Measurements from ENCODE around the gene OR10H4.
A peak's percentile ranks its signal among the peaks of the same experiment; 100 is the strongest.
"Not testable (repeated sequence)": the region's sequence is repeated elsewhere in the genome, so short reads cannot be mapped to it uniquely, and the experiment has no call there.

OR10H4 gene

DNA sequence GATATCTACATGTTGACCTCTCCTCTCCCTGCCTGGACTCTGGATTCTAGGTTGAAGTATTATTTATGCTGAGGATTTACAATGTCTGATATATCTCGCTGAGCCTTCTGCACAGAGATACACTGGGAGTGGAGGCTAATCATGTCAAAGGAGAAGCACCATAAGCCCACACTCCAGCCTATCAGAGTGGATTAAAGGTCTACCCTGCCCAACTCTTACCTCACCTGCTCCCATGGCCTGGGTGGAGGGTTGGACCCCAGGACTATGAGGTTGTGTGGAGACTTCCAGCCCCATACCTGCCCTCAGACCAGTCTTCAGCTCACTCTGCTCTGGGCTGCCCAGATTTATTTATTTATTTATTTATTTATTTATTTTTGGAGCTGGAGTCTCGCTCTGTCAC, 15.4 kb downstream of the OR10H4 start:
- Histone ChIP-seq H3K79me2 (ENCODE audit: low read length) (no peaks in the 10 kb centered on the region), H3K4me3 (ENCODE audit: low read length) (no peak overlapping the region), H4K20me1 (ENCODE audit: insufficient read depth, low read length) (no peaks in the 10 kb centered on the region), H3K9me3 (replicated peaks; ENCODE audit: insufficient read depth, low read length) (no peaks in the 10 kb centered on the region), H3K9ac (ENCODE audit: low read length) (no peak overlapping the region), H3K9me2 (replicated peaks; ENCODE audit: insufficient read depth, low read length) (no peaks in the 10 kb centered on the region), H2AFZ (ENCODE audit: low read length) (no peak overlapping the region), H3K4me2 (ENCODE audit: low read depth, low read length) (no peak overlapping the region), H3K27ac (ENCODE audit: low read length) (no peak overlapping the region), H3K4me1 (ENCODE audit: low read length) (no peaks in the 10 kb centered on the region), H3K36me3 (replicated peaks; ENCODE audit: insufficient read depth, low read length) (no peaks in the 10 kb centered on the region), H3K27me3 (replicated peaks; ENCODE audit: insufficient read depth, low read length) (peaks cover 44% of the 10 kb centered on the region), H3F3A (ENCODE audit: insufficient read depth, low read length) (no peaks in the 10 kb centered on the region)
- no peak for DNase-seq
- TF ChIP-seq, protein P1, sequence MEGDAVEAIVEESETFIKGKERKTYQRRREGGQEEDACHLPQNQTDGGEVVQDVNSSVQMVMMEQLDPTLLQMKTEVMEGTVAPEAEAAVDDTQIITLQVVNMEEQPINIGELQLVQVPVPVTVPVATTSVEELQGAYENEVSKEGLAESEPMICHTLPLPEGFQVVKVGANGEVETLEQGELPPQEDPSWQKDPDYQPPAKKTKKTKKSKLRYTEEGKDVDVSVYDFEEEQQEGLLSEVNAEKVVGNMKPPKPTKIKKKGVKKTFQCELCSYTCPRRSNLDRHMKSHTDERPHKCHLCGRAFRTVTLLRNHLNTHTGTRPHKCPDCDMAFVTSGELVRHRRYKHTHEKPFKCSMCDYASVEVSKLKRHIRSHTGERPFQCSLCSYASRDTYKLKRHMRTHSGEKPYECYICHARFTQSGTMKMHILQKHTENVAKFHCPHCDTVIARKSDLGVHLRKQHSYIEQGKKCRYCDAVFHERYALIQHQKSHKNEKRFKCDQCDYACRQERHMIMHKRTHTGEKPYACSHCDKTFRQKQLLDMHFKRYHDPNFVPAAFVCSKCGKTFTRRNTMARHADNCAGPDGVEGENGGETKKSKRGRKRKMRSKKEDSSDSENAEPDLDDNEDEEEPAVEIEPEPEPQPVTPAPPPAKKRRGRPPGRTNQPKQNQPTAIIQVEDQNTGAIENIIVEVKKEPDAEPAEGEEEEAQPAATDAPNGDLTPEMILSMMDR (IDR thresholded peaks at IDR 0.05; ENCODE audit: low read length) = no peak
- TF ChIP-seq EZH2phosphoT487 (IDR thresholded peaks at IDR 0.05; ENCODE audit: low read length) (no peak), EZH2 (optimal IDR thresholded peaks at IDR 0.05; ENCODE audit: low read depth, low read length) (no peak)

DNA sequence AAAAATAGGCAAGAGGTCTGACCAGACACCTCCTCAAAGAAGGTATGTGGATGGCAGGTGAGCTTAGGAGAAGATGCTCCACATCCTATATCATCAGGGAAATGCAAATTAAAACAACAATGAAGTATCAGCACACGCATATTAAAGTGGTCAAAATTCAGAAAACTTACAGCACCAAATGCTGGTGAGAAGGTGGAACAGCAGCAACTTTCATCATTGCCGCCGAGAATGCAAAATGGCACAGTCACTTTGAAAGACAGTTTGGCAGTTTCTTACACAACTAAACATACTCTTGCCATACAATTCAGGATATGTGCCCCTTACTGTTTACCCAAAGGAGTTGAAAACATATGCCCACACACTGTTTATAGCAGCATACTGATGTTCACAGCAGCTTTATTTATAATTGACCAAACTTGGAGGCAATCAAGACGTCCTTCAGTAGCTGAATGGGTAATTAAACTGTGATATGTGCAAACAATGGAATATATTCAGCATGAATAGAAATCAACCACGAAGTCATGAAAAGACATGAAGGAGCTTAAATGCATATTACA, 22.5 kb downstream of the OR10H4 start:
- no peak overlapping the region for H3K9ac ChIP-seq (ENCODE audit: low read length)
- no peaks in the 10 kb centered on the region for H3K9me2 ChIP-seq (replicated peaks; ENCODE audit: insufficient read depth, low read length)
- no peak overlapping the region for H3K27ac ChIP-seq (ENCODE audit: low read length)
- no peak overlapping the region for H2AFZ ChIP-seq (ENCODE audit: low read length)
- H3F3A ChIP-seq (ENCODE audit: insufficient read depth, low read length) = no peaks in the 10 kb centered on the region
- H3K4me3 ChIP-seq (ENCODE audit: low read length) = no peak overlapping the region
- H3K79me2 ChIP-seq (ENCODE audit: low read length) = no peaks in the 10 kb centered on the region
- no peak overlapping the region for H3K4me2 ChIP-seq (ENCODE audit: low read depth, low read length)
- no peaks in the 10 kb centered on the region for H4K20me1 ChIP-seq (ENCODE audit: insufficient read depth, low read length)
- DNase-seq = no peak
- H3K27me3 ChIP-seq (replicated peaks; ENCODE audit: insufficient read depth, low read length) = peaks cover 57% of the 10 kb centered on the region
- H3K4me1 ChIP-seq (ENCODE audit: low read length) = no peaks in the 10 kb centered on the region
- TF ChIP-seq EZH2 (optimal IDR thresholded peaks at IDR 0.05; ENCODE audit: low read depth, low read length) = no peak
- TF ChIP-seq EZH2phosphoT487 (IDR thresholded peaks at IDR 0.05; ENCODE audit: low read length) = no peak
- TF ChIP-seq, protein P1 (IDR thresholded peaks at IDR 0.05; ENCODE audit: low read length) = peak; percentile 14; the same call in 1 of the 2 replicates
- H3K36me3 ChIP-seq (replicated peaks; ENCODE audit: insufficient read depth, low read length) = no peaks in the 10 kb centered on the region
- H3K9me3 ChIP-seq (replicated peaks; ENCODE audit: insufficient read depth, low read length) = no peaks in the 10 kb centered on the region

DNA sequence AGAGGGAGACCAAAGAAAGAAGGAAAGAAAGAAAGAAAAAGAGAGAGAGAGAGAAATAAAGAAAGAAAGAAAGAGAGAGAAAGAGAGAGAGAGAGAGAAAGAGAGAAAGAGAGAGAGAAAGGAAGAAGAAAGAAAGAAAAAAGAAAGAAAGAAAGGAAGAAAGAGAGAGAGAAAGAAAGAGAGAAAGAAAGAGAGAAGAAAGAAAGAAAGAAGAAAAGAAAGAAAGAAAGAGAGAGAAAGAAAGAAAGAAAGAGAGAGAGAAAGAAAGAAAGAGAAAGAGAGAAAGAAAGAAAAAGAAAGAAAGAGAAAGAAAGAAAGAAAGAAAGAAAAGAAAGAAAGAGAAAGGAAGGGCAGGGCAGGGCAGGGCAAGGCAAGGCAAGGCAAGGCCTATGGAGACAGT, 23.2 kb downstream of the OR10H4 start:
- not testable (repeated sequence) for H3K9ac ChIP-seq (ENCODE audit: low read length); H3K9me2 ChIP-seq (replicated peaks; ENCODE audit: insufficient read depth, low read length); H3F3A ChIP-seq (ENCODE audit: insufficient read depth, low read length); H3K36me3 ChIP-seq (replicated peaks; ENCODE audit: insufficient read depth, low read length); H3K4me3 ChIP-seq (ENCODE audit: low read length); H3K4me2 ChIP-seq (ENCODE audit: low read depth, low read length); H3K79me2 ChIP-seq (ENCODE audit: low read length); H3K4me1 ChIP-seq (ENCODE audit: low read length); H4K20me1 ChIP-seq (ENCODE audit: insufficient read depth, low read length); DNase-seq; H3K9me3 ChIP-seq (replicated peaks; ENCODE audit: insufficient read depth, low read length); H2AFZ ChIP-seq (ENCODE audit: low read length); H3K27ac ChIP-seq (ENCODE audit: low read length)
- peaks cover 57% of the 10 kb centered on the region for H3K27me3 ChIP-seq (replicated peaks; ENCODE audit: insufficient read depth, low read length)

DNA sequence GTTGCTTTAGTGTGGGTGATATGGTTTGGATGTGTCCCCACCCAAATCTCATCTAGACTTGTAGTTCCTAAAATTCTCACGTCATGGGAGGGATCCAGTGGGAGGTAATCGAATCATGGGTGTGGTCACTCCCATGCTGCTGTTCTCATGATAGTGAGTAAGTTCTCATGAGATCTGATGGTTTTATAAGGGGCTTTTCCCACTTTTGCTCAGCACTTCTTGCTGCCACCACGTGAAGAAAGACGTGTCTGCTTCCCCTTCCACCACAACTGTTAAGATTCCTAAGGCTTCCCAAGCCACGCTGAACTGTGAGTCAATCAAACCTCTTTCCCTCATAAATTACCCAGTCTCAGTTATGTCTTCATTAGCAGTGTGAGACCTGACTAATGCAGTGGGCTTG, 26.0 kb downstream of the OR10H4 start:
- H3K9me3 ChIP-seq (replicated peaks; ENCODE audit: insufficient read depth, low read length) = no peaks in the 10 kb centered on the region
- no peaks in the 10 kb centered on the region for H3F3A ChIP-seq (ENCODE audit: insufficient read depth, low read length)
- no peaks in the 10 kb centered on the region for H3K4me1 ChIP-seq (ENCODE audit: low read length)
- no peaks in the 10 kb centered on the region for H4K20me1 ChIP-seq (ENCODE audit: insufficient read depth, low read length)
- peaks cover 61% of the 10 kb centered on the region for H3K27me3 ChIP-seq (replicated peaks; ENCODE audit: insufficient read depth, low read length)
- no peak overlapping the region for H3K27ac ChIP-seq (ENCODE audit: low read length)
- no peak overlapping the region for H3K4me3 ChIP-seq (ENCODE audit: low read length)
- TF ChIP-seq, protein P1 (IDR thresholded peaks at IDR 0.05; ENCODE audit: low read length) = no peak
- TF ChIP-seq EZH2phosphoT487 (IDR thresholded peaks at IDR 0.05; ENCODE audit: low read length) (no peak), EZH2 (optimal IDR thresholded peaks at IDR 0.05; ENCODE audit: low read depth, low read length) (no peak)
- H3K4me2 ChIP-seq (ENCODE audit: low read depth, low read length) = no peak overlapping the region
- H3K36me3 ChIP-seq (replicated peaks; ENCODE audit: insufficient read depth, low read length) = no peaks in the 10 kb centered on the region
- DNase-seq = no peak
- H3K79me2 ChIP-seq (ENCODE audit: low read length) = no peaks in the 10 kb centered on the region
- no peak overlapping the region for H3K9ac ChIP-seq (ENCODE audit: low read length)
- H2AFZ ChIP-seq (ENCODE audit: low read length) = no peak overlapping the region
- no peaks in the 10 kb centered on the region for H3K9me2 ChIP-seq (replicated peaks; ENCODE audit: insufficient read depth, low read length)
